Caco-2 (cell line): ENCODE results near the gene SHQ1. TPM values are rescaled to one million over a fixed set of nuclear protein-coding genes. Genes with fewer than 3 reads are reported as not detected.
A peak's percentile ranks its signal among the peaks of the same experiment; 100 is the strongest.

ENCODE experiments used
- BruUV-seq: library from RNA; stranded (reverse); fragments of 400-500 nt; replicated peaks from 2 replicates; lab custom pipeline; 2021; lab: Mats Ljungman, UMichigan
- CTCF ChIA-PET: fragments of 300-600 bp; sonication (Branson Sonifier 250); formaldehyde crosslinking; loops from one replicate; lab custom pipeline; 2022; ENCODE audit warnings: antibody characterized with exemption; lab: Charles Lee
- POLR2A ChIA-PET: fragments of 300-600 bp; sonication (Branson Sonifier 250); formaldehyde crosslinking; loops from one replicate; lab custom pipeline; 2022; ENCODE audit warnings: antibody characterized with exemption; lab: Charles Lee
- DNase-seq, 2 experiments: peaks; one replicate each; pipeline versions ENCODE4 v3.0.0 to v3.0.0-alpha.2; 2020 to 2022
- H3K27me3 ChIP-seq: replicated peaks from 2 replicates; pipeline ENCODE4 v1.6.0; 2011; ENCODE audit warnings: low read length; ENCODE audit not compliant: control insufficient read depth, insufficient read depth
- H3K36me3 ChIP-seq: 2 replicates; pipeline ENCODE4 v1.5.1; 2011; ENCODE audit warnings: low read length; ENCODE audit not compliant: control insufficient read depth, insufficient read depth
- H3K4me1 ChIP-seq: fragments of 250-450 bp; sonication (Bioruptor Pico); 2 replicates; pipeline ENCODE4 v1.5.1; 2020; ENCODE audit warnings: mild to moderate bottlenecking
- H3K4me3 ChIP-seq: 2 replicates; pipeline ENCODE4 v1.5.1; 2011; ENCODE audit warnings: low read depth, mild to moderate bottlenecking, control low read depth, low read length
- H3K9me3 ChIP-seq: fragments of 250-450 bp; sonication (Bioruptor Pico); 2 replicates; pipeline ENCODE4 v1.5.1; 2020; ENCODE audit warnings: mild to moderate bottlenecking, moderate library complexity
- H3K27ac Mint-ChIP-seq: one replicate; pipeline ENCODE4 v1.8.0; 2022; ENCODE audit warnings: mixed read lengths; ENCODE audit not compliant: unreplicated experiment
- H3K27me3 Mint-ChIP-seq: one replicate; pipeline ENCODE4 v1.8.0; 2022; ENCODE audit warnings: mixed read lengths; ENCODE audit not compliant: insufficient read depth, unreplicated experiment
- H3K36me3 Mint-ChIP-seq: one replicate; pipeline ENCODE4 v1.8.0; 2022; ENCODE audit warnings: mild to moderate bottlenecking, mixed read lengths; ENCODE audit not compliant: insufficient read depth, unreplicated experiment
- H3K4me1 Mint-ChIP-seq: one replicate; pipeline ENCODE4 v1.8.0; 2022; ENCODE audit warnings: low read depth, mixed read lengths; ENCODE audit not compliant: unreplicated experiment
- H3K4me3 Mint-ChIP-seq: one replicate; pipeline ENCODE4 v1.8.0; 2022; ENCODE audit warnings: mild to moderate bottlenecking, moderate library complexity, mixed read lengths; ENCODE audit not compliant: unreplicated experiment
- H3K9me3 Mint-ChIP-seq: one replicate; pipeline ENCODE4 v1.8.0; 2022; ENCODE audit warnings: mixed read lengths; ENCODE audit not compliant: unreplicated experiment
- CTCF ChIP-seq, 2 experiments: fragments of 200-600 bp in 1 of 2; IDR thresholded peaks; 1 replicate in 1 of 2; 2 replicates in 1 of 2; pipeline versions ENCODE4 v1.5.1 to v1.8.0; 2011 to 2022; ENCODE audit warnings: antibody characterized with exemption in 1 of 2, control low read depth in 1 of 2, inconsistent platforms in 1 of 2, low read depth in 1 of 2, low read length in 1 of 2, mild to moderate bottlenecking in 1 of 2, moderate library complexity in 1 of 2; ENCODE audit not compliant: insufficient read depth in 1 of 2, severe bottlenecking in 1 of 2, unreplicated experiment in 1 of 2
- intact Hi-C: fragments of 100-400 bp; cut with micrococcal nuclease; formaldehyde crosslinking; loops from one replicate; pipeline ENCODE4 v1.10.0; 2022; ENCODE audit not compliant: unreplicated experiment
- total RNA-seq: library from RNA; stranded (reverse); gene quantifications from 2 replicates; pipeline ENCODE4 v1.2.3, GENCODE V29; 2022

The SHQ1 gene
- total RNA-seq, 1 experiment from 2014 or later: 18.8 TPM

GRCh38 chr3:72728329-72728889, 119.8 kb downstream of the SHQ1 start:
- Histone ChIP-seq H3K27me3 (no peaks in the 10 kb centered on the region), H3K36me3 (no peaks in the 10 kb centered on the region), H3K9me3 (peaks cover 8% of the 10 kb centered on the region), H3K4me3 (peak overlapping the region; percentile 3), H3K4me1 (peaks cover 23% of the 10 kb centered on the region)
- no TSS peak for BruUV-seq
- Mint-ChIP-seq H3K36me3 (no peaks in the 10 kb centered on the region), H3K4me1 (peaks cover 26% of the 10 kb centered on the region), H3K9me3 (peaks cover 17% of the 10 kb centered on the region), H3K4me3 (peak overlapping the region; percentile 68), H3K27ac (peak overlapping the region; percentile 71), H3K27me3 (no peaks in the 10 kb centered on the region)
- POLR2A ChIA-PET: no interaction called here
- DNase-seq: peak; percentile 50 to 61
- TF ChIP-seq CTCF (IDR thresholded peaks at IDR 0.05; ENCODE audit: insufficient read depth in 1 of 2, low read depth in 1 of 2, low read length in 1 of 2, severe bottlenecking in 1 of 2, unreplicated experiment in 1 of 2): no peak
- intact Hi-C loops: loop anchor here (10.0 kb wide), 1 partner anchor 86 kb away; no protein-coding TSS in a partner anchor
- CTCF ChIA-PET: no interaction called here

DNA sequence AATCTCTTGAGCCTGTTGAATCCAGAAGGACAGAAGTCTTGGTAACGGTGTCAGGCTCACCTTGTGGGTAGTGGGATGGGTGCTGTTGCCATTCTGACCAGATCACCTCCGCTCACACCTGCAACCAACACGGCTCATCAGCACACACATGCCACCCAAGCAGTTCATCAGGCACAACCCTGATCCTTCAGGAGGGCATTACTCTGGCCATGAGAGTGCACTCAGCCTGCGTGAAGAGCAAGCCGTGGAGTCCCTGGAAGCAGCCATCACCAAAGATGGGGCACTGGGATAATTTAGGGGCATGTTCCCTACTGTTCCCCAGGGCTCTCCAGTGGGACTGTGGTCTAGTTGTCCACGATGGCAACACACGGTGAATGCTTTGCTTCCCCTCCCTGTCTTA, 120.5 kb downstream of the SHQ1 start:
- Mint-ChIP-seq H3K27me3 (no peaks in the 10 kb centered on the region), H3K9me3 (peaks cover 10% of the 10 kb centered on the region)
- BruUV-seq: no TSS peak

DNA sequence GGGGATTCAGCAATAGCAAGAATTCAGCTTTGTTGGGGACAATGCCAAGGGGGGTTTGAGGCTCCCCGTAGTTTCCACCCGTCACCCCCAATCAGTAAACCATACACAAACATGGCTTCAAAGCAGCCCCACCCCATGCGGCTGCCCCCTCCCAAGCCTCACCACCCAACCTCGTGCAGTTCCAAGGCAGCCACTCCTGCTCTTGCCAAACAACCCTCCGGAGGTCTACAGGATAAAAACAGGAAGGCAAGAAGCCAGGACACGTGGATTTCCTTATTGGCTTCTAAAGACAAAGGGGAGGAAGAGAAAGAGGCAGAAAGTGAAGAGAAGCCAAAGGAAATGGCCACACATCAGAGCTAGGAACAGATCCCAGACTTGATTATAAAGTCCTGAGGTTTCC, 121.1 kb downstream of the SHQ1 start:
- H3K27me3 ChIP-seq: no peaks in the 10 kb centered on the region
- CTCF ChIA-PET: no interaction called here
- Mint-ChIP-seq H3K9me3 (peaks cover 9% of the 10 kb centered on the region), H3K36me3 (no peaks in the 10 kb centered on the region), H3K4me3 (no peak overlapping the region), H3K27me3 (no peaks in the 10 kb centered on the region), H3K27ac (peak overlapping the region; percentile 71), H3K4me1 (peaks cover 28% of the 10 kb centered on the region)
- H3K9me3 ChIP-seq: no peaks in the 10 kb centered on the region
- no peak for TF ChIP-seq CTCF (IDR thresholded peaks at IDR 0.05; ENCODE audit: insufficient read depth in 1 of 2, low read depth in 1 of 2, low read length in 1 of 2, severe bottlenecking in 1 of 2, unreplicated experiment in 1 of 2)
- H3K36me3 ChIP-seq: no peaks in the 10 kb centered on the region
- no peak overlapping the region for H3K4me3 ChIP-seq
- intact Hi-C loops: loop anchor here (10.0 kb wide), 1 partner anchor 88 kb away; no protein-coding TSS in a partner anchor
- DNase-seq: no peak
- peaks cover 23% of the 10 kb centered on the region for H3K4me1 ChIP-seq
- no TSS peak for BruUV-seq
- POLR2A ChIA-PET: interaction anchor here (0.5 kb wide), 1 partner anchor 11 kb away, joined by 13 read pairs; no protein-coding TSS in a partner anchor

More for the DNA sequence above, 120.5 kb downstream of the SHQ1 start:
- H3K4me3 Mint-ChIP-seq: no peak overlapping the region
- H3K4me3 ChIP-seq: no peak overlapping the region
- CTCF ChIA-PET: no interaction called here
- POLR2A ChIA-PET: no interaction called here
- H3K4me1 ChIP-seq: peaks cover 23% of the 10 kb centered on the region
- H3K9me3 ChIP-seq: peaks cover 1% of the 10 kb centered on the region
- no peaks in the 10 kb centered on the region for H3K36me3 ChIP-seq
- peak overlapping the region; percentile 71 for H3K27ac Mint-ChIP-seq
- H3K4me1 Mint-ChIP-seq: peaks cover 28% of the 10 kb centered on the region
- no peak for DNase-seq
- H3K27me3 ChIP-seq: no peaks in the 10 kb centered on the region
- no peaks in the 10 kb centered on the region for H3K36me3 Mint-ChIP-seq
- no peak for TF ChIP-seq CTCF (IDR thresholded peaks at IDR 0.05; ENCODE audit: insufficient read depth in 1 of 2, low read depth in 1 of 2, low read length in 1 of 2, severe bottlenecking in 1 of 2, unreplicated experiment in 1 of 2)
- intact Hi-C loops: loop anchor here (10.0 kb wide), 1 partner anchor 87 kb away; no protein-coding TSS in a partner anchor
